Measurements from ENCODE around the gene OR4Q2. TPM values are rescaled to one million over a fixed set of nuclear protein-coding genes. Genes with fewer than 3 reads are reported as not detected.

OR4Q2 gene
- total RNA-seq, 1 experiment from 2014 or later, result not detected

- TF ChIP-seq CTCF (conservative IDR thresholded peaks at IDR 0.05; ENCODE audit: low read depth, low read length) (no peak), EZH2 (IDR thresholded peaks at IDR 0.05; ENCODE audit: borderline replicate concordance, low read depth, low read length, poor library complexity, severe bottlenecking) (no peak)
- Histone ChIP-seq H3K4me3 (ENCODE audit: low read depth, low read length, poor library complexity, severe bottlenecking) (no peak within 1 kb of the TSS), H3K27me3 (replicated peaks; ENCODE audit: insufficient read depth, low read depth, low read length, poor library complexity) (no peaks in the 10 kb centered on the region), H3K27ac (ENCODE audit: low read depth, low read length, poor library complexity, severe bottlenecking) (no peak within 1 kb of the TSS), H3K4me1 (ENCODE audit: insufficient read depth, low read length, poor library complexity, severe bottlenecking) (no peaks in the 10 kb centered on the region), H3K36me3 (ENCODE audit: insufficient read depth, low read length, poor library complexity, severe bottlenecking) (no peaks in the 10 kb centered on the region), H3K9me3 (ENCODE audit: low read depth, low read length, poor library complexity, severe bottlenecking) (no peaks in the 10 kb centered on the region)
- no TSS peak for BruUV-seq (replicated peaks)
- ChIA-PET CTCF (no interaction called here), POLR2A (ENCODE audit: low non-redundant PET) (no interaction called here)
- no peak for DNase-seq (ENCODE audit: low spot score)
- intact Hi-C loops (cut with micrococcal nuclease; ENCODE audit: unreplicated experiment), result no loop called here
Observed at GRCh38 chr14:20035938-20036337, 34.0 kb downstream of the OR4Q2 start, which contains the start of gene OR4K13. TSS of gene OR4K13 (minus strand) at chr14:20036038. CDS start at chr14:20034758, 1,280 bp downstream.

- ChIA-PET CTCF (no interaction called here), POLR2A (ENCODE audit: low non-redundant PET) (no interaction called here)
- no peak for DNase-seq (ENCODE audit: low spot score)
- no peak overlapping the region for H3K27ac ChIP-seq (ENCODE audit: low read depth, low read length, poor library complexity, severe bottlenecking)
- no TSS peak for BruUV-seq (replicated peaks)
- no peak overlapping the region for H3K4me3 ChIP-seq (ENCODE audit: low read depth, low read length, poor library complexity, severe bottlenecking)
- intact Hi-C loops (cut with micrococcal nuclease; ENCODE audit: unreplicated experiment), result no loop called here
- no peaks in the 10 kb centered on the region for H3K4me1 ChIP-seq (ENCODE audit: insufficient read depth, low read length, poor library complexity, severe bottlenecking)
- H3K9me3 ChIP-seq (ENCODE audit: low read depth, low read length, poor library complexity, severe bottlenecking), result peaks cover 9% of the 10 kb centered on the region
- TF ChIP-seq EZH2 (IDR thresholded peaks at IDR 0.05; ENCODE audit: borderline replicate concordance, low read depth, low read length, poor library complexity, severe bottlenecking) (no peak), CTCF (conservative IDR thresholded peaks at IDR 0.05; ENCODE audit: low read depth, low read length) (no peak)
- H3K36me3 ChIP-seq (ENCODE audit: insufficient read depth, low read length, poor library complexity, severe bottlenecking), result no peaks in the 10 kb centered on the region
- no peaks in the 10 kb centered on the region for H3K27me3 ChIP-seq (replicated peaks; ENCODE audit: insufficient read depth, low read depth, low read length, poor library complexity)
Observed at GRCh38 chr14:20044243-20044642, 42.3 kb downstream of the OR4Q2 start.

GRCh38 chr14:20048202-20048601 lies 46.2 kb downstream of the OR4Q2 start:
- TF ChIP-seq EZH2 (IDR thresholded peaks at IDR 0.05; ENCODE audit: borderline replicate concordance, low read depth, low read length, poor library complexity, severe bottlenecking) (no peak), CTCF (conservative IDR thresholded peaks at IDR 0.05; ENCODE audit: low read depth, low read length) (no peak)
- POLR2A ChIA-PET (ENCODE audit: low non-redundant PET), result no interaction called here
- CTCF ChIA-PET, result no interaction called here

More at GRCh38 chr14:20048202-20048601, 46.2 kb downstream of the OR4Q2 start:
- H3K27me3 ChIP-seq (replicated peaks; ENCODE audit: insufficient read depth, low read depth, low read length, poor library complexity), result no peaks in the 10 kb centered on the region
- no TSS peak for BruUV-seq (replicated peaks)
- DNase-seq (ENCODE audit: low spot score), result no peak
- no peaks in the 10 kb centered on the region for H3K36me3 ChIP-seq (ENCODE audit: insufficient read depth, low read length, poor library complexity, severe bottlenecking)
- H3K4me3 ChIP-seq (ENCODE audit: low read depth, low read length, poor library complexity, severe bottlenecking), result no peak overlapping the region
- intact Hi-C loops (cut with micrococcal nuclease; ENCODE audit: unreplicated experiment), result no loop called here
- no peaks in the 10 kb centered on the region for H3K4me1 ChIP-seq (ENCODE audit: insufficient read depth, low read length, poor library complexity, severe bottlenecking)
- H3K9me3 ChIP-seq (ENCODE audit: low read depth, low read length, poor library complexity, severe bottlenecking), result peaks cover 9% of the 10 kb centered on the region
- no peak overlapping the region for H3K27ac ChIP-seq (ENCODE audit: low read depth, low read length, poor library complexity, severe bottlenecking)

Other genes starting within 250 kb of the OR4Q2 start
- gene OR4M1, start 228.7 kb upstream of the OR4Q2 start, total RNA-seq (2021), result not detected in 2 replicates
- gene OR4N2, start 198.4 kb upstream of the OR4Q2 start, total RNA-seq (2021), result not detected in 2 replicates
- gene OR4K2, start 127.0 kb upstream of the OR4Q2 start, total RNA-seq (2021), result not detected in 2 replicates
- not detected in 2 replicates for gene OR4K5, start 81.6 kb upstream of the OR4Q2 start, total RNA-seq (2021)
- gene OR4K1, start 71.2 kb upstream of the OR4Q2 start, total RNA-seq (2021), result not detected in 2 replicates
- not detected in 2 replicates for gene OR4K15, start 26.6 kb upstream of the OR4Q2 start, total RNA-seq (2021)
- not detected in 2 replicates for gene OR4K14, start 17.1 kb downstream of the OR4Q2 start, total RNA-seq (2021)
- gene OR4K13, start 33.9 kb downstream of the OR4Q2 start, total RNA-seq (2021), result not detected in 2 replicates
- gene OR4L1, start 57.9 kb downstream of the OR4Q2 start, total RNA-seq (2021), result not detected in 2 replicates
- not detected in 2 replicates for gene OR4K17, start 108.6 kb downstream of the OR4Q2 start, total RNA-seq (2021)
- gene OR4N5, start 136.7 kb downstream of the OR4Q2 start, total RNA-seq (2021), result not detected in 2 replicates
- not detected in 2 replicates for gene OR11G2, start 188.7 kb downstream of the OR4Q2 start, total RNA-seq (2021)
- gene OR11H6, start 221.5 kb downstream of the OR4Q2 start, total RNA-seq (2021), result not detected in 2 replicates
- not detected in 2 replicates for gene OR11H7, start 226.8 kb downstream of the OR4Q2 start, total RNA-seq (2021)
- not detected in 2 replicates for gene OR11H4, start 237.1 kb downstream of the OR4Q2 start, total RNA-seq (2021)

All from A673 (cell line).